Epithelial cell of prostate (primary cell): Measurements from ENCODE around the gene ANTXR2.
"Not testable (repeated sequence)": the region's sequence is repeated elsewhere in the genome, so short reads cannot be mapped to it uniquely, and the experiment has no call there.

Source experiments
- DNase-seq: peaks from one replicate; pipeline ENCODE4 v3.0.0-alpha.2; 2011; ENCODE audit warnings: low read depth, low spot score
- H3K27ac ChIP-seq: fragments of 450-650 bp; 2 replicates; pipeline ENCODE4 v1.5.1; 2017; ENCODE audit warnings: mild to moderate bottlenecking

Gene ANTXR2

DNA sequence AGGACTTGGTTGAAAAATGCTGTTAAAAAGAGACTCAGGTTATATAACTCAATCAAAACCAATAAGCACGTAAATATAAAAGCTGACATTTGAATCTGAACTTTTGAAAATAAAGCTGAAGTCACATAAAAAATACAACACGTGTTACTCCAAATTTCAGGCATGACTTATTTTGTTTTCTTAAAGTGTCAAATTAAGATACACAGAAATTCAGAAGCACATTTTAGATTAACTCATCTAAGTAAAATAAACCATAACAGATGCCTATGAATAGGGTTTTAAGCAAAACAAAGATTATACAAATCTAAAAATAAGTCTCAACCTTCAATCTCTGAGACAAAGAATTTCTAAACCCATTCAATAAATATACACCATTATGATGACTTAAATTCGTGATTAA, 124.8 kb downstream of the ANTXR2 start:
- no peak overlapping the region for H3K27ac ChIP-seq
- no peak for DNase-seq

DNA sequence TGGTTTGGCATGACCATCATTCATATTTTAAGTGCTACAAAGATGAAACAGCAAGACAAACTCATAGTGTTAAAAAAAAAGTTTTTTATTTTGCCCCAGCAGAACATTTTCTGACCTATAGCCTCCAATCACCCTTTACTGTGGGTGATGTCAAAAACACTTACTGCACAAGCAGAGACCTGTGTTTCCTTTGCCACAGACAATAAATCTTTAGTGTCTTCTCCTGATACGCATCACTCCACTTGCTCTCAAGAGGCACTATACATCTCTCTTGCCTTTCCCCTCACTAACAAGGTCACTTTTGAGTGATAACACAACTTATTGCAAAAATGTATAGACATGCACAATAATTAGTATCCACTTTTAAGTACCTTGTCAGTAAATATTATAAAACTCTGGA, 125.6 kb downstream of the ANTXR2 start:
- no peak for DNase-seq
- no peak overlapping the region for H3K27ac ChIP-seq

DNA sequence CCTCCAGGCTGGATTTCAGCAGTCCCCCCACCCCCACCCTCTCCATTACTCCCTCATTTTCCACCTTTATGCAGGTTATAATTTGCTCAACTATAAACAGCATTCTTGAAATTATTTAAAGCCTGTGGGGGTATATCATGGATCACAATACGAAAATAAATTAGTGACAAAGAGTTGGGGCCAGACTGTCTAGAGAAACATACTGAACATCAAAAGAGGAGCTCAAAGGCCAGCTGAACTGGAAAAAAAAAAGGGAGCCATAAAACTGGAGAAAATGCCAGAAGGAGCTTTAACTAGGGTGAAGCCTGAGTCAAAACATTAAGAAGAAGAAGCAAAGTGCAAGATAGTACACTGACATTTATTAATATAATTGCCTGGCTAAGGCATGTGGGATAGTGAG, 137.8 kb downstream of the ANTXR2 start:
- no peak for DNase-seq

DNA sequence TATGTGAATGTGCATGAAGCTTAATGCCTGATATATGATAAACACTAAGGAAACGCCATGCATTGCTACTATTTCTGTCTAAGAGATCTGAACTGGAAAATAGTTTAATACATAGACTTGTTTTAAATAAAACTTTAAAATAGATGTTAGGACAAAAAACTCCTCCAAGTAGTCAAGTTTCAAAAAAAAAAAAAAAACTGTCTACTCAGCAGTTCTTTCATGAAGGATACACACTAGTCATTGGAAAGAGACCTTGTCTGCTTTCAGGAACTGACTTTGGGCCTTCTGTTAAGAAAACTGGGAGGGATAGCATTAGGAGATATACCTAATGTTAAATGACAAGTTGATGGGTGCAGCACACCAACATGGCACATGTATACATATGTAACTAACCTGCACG, 138.4 kb downstream of the ANTXR2 start:
- no peak overlapping the region for H3K27ac ChIP-seq
- DNase-seq, result no peak

More for the DNA sequence above, 137.8 kb downstream of the ANTXR2 start:
- H3K27ac ChIP-seq, result no peak overlapping the region

DNA sequence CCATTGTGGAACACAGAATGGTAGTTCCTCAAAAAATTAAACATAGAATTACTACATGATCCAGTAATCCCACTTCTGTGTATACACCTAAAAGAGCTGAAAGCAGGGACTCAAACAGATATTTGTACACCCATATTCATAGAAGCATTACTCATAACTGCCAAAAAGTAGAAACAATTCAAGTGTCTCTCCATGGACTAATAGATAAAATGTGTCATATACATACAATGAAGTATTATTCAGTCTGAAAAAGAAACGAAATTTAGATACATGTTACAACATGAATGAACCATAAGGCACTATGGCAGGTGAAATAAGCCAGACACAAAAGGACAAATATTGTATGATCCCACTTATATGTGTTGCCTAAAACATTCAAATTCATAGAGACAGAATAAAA, 145.1 kb downstream of the ANTXR2 start:
- no peak for DNase-seq
- peak overlapping the region; percentile 7 for H3K27ac ChIP-seq

DNA sequence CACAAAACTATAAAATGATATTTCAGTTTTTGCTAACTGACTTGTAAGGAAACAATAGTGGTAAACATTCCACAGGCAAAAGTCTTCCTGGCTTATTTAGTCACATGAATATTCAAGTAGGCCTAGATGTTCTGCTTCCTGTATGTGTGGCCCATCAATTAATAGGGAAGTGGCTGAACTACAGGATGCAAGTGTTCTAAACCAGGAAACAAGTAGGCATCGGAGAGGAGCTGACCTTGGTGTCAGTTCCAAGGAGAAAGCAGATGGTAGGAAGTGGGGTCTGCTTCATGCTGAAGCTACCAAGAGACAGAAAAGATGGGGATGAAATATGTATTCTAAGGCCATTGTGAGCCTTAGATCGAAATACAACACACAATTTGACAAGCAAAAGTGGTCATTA, 149.7 kb downstream of the ANTXR2 start:
- no peak for DNase-seq
- H3K27ac ChIP-seq, result no peak overlapping the region

DNA sequence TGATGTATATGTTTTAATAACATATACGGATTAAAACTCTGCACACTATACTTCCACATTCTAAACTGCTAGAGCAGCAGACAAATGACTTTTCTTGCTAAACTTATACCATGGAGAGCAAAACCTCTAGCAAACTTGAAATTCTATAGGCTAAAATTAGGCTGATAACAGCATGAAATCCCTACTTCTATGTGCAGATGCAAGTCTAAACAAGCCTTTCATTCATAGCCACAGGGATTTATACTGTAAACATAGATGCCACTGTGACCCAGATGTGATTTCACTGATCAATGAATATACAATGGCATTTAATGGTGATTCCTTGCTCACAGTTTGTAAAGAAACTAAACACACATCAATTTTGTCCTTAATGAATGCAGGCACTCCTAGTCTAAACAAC, 151.0 kb downstream of the ANTXR2 start:
- H3K27ac ChIP-seq, result no peak overlapping the region
- DNase-seq, result no peak

DNA sequence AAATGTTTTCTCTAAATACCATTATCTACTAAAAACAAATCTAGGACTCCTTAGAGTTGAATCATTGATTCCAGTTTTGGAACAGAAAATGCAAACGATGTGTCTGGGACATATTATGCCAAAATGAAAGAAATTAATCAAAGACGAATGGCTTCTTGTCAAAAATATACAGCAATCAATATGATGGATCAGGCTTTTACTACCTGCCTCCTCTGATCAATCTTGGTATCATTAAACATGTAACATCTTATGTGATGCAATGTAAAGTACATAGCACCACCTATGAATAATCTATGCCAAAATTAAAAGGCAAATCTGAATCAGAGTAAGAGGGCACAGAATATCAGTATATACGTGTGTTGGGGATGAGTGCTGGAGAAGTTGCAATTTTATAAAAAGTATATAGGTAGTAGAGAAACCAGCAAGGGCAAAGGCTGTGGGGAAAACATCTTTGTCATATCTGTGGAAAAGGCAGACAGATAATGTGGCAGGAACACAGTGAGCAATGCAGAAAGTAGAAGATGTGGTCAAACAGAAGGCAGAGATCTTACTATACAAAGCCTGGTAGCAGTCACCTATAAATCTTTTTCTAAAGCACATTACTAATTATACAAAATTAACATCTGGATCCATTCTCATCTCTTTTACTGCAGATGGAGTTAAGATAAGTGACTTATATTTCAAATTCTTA, 152.7 kb downstream of the ANTXR2 start:
- H3K27ac ChIP-seq, result no peak overlapping the region
- DNase-seq, result no peak

DNA sequence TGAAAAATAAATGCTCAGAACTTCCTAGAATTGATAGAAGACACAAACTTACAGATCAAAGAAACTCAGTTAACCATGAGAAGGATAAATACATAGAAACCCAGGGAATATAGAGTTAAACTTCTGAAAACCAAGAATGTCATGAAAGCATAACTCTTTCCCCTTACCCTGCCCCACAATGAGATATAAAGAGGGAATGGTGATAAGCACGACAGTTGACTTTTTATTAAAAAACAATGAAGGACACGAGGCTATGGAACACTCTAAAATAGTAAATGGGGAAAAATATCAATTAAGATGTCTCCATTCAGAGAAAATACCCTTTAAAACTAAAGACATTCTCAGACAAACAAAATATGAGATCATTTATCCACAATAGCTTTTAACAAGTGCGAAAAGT, 154.7 kb downstream of the ANTXR2 start:
- DNase-seq, result no peak
- no peak overlapping the region for H3K27ac ChIP-seq

DNA sequence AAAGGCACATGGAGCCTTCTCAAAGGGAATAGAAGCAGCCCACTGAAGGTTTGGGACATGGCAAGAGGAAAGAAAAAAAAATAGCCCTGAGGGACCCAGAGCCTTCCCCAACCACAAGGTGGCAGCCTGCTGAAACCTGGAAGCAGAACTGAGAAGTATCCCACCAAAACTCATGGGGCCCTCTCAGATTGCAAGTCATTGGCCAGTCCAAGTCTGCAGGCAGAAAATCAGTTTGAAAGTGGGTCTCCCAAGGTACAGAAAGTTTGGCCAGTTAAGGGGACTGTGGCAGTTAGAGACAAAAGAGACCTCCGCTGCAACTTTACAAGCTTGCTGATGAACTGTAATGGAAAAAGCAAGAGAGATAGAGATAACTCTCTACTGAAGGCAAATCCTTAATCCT, 155.8 kb downstream of the ANTXR2 start:
- H3K27ac ChIP-seq, result no peak overlapping the region

DNA sequence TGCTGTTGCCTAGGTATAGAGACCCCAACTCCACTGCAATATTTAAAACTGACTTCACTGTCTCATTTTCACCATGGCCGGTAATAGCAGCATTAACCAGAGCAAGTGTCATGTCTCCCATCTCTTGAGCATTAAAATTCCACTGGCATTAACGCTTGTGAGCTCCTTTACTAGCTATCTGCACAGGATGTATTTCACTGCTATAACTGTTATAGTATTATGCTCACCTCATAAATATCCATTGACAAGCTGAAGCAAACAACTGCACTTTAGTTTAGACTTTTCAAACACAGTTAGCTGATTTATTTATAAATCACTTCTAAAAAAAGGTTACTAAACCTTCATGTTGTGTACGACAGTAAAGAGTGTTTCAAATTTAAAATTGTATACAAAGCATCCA, 157.8 kb downstream of the ANTXR2 start:
- no peak overlapping the region for H3K27ac ChIP-seq
- no peak for DNase-seq

More for the DNA sequence above, 155.8 kb downstream of the ANTXR2 start:
- DNase-seq, result no peak

DNA sequence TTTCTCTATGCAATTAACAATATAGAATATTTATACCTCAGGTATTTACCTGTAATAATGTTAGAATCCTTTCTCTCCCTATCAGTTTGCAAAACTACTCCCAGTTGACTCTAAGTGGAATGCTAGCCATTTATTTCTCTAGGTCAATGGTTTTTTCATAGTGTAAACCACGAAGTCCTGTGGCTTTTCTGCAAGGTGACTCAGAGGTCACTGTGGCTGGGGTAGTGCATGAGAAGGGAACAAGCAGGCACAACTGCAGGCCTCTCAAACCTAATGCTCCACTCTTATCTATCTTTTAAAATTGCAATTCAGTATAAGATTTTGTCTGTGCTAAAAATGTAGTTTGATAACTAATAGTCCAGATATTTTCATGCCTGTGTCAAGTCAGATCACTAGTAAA, 159.4 kb downstream of the ANTXR2 start:
- no peak overlapping the region for H3K27ac ChIP-seq
- DNase-seq, result no peak

DNA sequence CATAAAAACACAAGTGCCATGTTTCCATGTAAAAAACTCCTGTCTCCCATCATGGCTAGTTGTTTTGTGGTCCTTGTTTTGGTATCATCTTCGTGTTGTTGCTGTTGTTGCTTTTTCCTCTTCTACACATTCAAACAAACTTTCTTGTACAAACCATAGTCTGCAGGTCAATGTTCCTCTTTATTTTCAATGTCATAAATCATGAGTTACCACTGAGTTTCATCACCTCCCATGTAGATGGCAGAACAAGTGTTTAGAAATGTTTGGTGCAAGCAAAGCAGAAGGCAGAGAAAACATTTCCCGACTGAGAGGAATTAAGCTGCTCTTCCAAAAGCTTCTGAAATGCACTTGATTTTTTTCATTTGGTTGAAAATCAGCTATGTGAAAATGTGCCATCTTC, 166.0 kb downstream of the ANTXR2 start:
- no peak overlapping the region for H3K27ac ChIP-seq
- no peak for DNase-seq

DNA sequence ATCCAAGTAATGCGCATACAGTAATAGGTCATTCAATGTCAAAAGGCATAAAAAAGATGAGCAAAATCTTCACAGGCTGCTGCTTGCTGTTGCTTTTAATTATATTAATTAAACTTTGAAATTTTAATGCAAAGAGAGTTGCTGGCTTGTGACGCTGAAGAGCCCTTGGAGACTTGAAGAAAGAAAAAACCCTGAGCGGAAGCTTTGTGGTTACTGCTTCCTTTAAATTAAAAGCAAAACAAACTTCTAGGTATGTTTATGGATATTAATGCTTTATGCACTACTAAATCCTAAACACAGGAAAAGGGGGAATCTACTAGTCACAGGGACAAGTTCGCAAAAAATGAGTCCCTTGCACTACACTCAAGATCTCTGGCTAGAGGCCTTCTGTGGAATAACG, 166.7 kb downstream of the ANTXR2 start:
- no peak overlapping the region for H3K27ac ChIP-seq
- DNase-seq, result no peak

DNA sequence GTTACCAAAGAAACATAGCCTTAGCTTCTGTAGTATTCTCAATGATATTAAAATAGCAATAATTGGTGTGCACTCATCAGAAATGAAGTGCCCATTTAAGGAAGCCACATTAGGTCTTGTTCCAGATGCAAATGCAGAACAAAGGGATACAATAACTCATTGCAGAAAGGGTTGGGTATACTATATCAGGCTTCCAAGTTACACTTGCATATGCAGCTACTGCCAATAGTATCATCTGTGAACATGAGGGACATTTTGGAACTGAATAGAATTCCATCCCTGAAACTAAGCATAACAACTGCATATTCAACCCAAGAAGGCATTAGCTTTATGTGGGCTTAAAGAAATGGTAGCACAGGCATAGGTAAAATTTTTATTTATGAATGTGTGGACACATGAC, 167.8 kb downstream of the ANTXR2 start:
- DNase-seq, result no peak
- H3K27ac ChIP-seq, result no peak overlapping the region

DNA sequence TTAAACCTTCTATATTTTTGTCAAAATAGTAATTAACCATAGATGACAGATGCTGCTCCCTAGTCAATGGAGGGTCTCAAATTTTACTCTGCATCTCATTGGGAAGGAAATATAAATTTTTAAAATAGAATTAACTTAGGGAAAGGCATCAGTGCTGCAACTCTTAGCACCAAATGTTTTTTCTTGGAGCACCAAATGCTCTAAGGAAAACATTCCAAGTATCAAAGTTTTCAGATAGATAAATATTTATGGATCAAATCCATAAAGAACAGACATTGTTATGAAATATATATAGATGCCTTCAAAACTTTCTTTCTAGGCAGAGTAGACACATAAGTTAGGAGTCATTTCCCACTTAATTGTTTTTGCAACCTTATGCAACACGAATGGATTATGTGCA, 168.7 kb downstream of the ANTXR2 start:
- DNase-seq, result no peak
- H3K27ac ChIP-seq, result no peak overlapping the region

DNA sequence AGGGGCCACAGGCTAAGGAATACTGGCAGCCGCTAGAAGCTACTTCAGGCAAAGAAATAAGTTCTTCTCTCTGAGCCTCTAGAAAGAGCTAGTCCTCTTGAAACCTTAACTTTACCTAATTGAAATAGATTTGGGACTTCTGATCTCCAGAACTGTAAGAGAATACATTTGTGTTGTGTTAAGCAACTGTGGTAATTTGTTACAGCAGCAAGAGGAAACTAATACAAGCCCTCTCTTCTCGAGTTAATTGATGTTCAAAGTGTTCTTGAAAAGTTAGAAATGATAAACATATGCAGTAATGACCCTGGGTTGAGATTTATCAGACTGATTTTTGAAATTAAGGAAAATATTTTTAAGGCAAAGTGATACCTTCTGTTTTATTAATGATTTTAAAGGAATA, 172.8 kb downstream of the ANTXR2 start:
- no peak overlapping the region for H3K27ac ChIP-seq
- DNase-seq, result no peak

DNA sequence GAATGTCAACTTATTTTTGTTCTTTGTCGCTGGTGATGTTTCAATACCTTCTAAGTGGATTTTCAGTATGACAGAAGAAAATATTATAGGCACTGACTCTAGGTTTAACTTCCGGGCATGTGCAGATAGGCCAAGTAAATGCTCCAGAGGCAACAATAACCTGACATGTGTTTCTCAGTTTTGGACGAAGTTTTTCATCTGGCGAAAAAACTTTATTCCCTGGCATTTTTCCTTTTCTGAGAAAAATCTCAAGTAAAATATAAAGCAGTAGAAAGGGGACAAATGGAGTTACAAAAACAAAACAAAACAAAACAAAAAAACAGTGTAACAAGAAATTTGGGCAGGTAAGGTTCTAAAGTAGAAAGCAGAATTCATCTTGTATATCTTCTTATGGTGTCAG, 173.5 kb downstream of the ANTXR2 start:
- DNase-seq, result no peak
- H3K27ac ChIP-seq, result no peak overlapping the region

DNA sequence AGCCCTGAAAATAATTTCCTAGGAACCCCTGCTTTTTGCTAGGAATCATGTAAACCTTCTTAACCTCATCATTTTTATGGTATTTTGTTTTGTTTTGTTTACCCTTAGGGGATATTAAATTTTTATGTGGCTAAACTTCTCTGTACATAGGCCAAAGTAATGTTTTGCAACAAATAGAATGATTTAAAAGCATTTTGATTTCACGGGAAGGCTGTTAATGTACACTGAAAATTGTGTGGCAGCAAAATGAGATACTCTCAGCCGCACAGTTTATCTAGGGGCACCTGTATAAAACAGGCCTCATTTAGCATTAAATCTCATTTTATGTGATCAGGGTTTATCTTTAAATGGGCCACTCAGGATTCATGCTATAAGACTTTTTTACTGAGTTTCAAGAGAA, 175.0 kb downstream of the ANTXR2 start:
- no peak overlapping the region for H3K27ac ChIP-seq
- DNase-seq, result no peak

DNA sequence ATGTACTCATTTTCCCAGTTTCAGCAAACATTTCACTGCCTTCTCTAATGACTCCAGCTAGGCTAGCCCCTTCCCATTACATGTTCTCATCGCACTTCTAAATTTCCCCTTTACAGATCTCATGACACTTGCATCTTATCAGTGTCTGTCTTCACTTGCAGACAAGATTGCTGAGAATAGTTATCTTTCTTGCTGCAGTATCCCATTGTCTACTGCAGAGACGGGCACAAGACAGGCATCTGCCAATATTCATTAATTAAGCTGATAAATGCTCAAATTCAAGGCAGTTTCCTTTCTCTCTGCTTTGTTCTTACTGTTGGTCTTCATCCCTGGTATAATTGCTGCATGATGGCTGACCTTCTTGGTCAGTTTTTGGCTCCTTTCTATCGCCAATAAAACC, 175.9 kb downstream of the ANTXR2 start:
- no peak for DNase-seq
- no peak overlapping the region for H3K27ac ChIP-seq

DNA sequence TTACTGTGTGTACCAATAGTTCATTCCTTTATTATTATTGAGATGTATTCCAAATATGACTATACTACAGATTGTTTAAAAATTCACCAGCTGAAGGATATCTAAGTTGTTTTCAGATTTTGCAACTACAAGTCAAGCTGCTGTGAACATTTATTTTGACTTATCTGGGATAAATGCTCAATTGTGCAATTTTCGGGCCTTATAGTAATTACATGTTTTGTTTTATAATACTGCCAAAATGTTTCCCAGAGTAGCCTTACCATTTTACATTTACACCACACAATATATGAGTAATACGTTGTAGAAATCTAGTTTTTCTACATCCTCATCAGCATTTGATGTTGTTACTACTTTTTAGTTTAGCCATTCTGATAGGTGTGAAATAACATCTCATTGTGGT, 179.6 kb downstream of the ANTXR2 start:
- DNase-seq, result no peak
- no peak overlapping the region for H3K27ac ChIP-seq

DNA sequence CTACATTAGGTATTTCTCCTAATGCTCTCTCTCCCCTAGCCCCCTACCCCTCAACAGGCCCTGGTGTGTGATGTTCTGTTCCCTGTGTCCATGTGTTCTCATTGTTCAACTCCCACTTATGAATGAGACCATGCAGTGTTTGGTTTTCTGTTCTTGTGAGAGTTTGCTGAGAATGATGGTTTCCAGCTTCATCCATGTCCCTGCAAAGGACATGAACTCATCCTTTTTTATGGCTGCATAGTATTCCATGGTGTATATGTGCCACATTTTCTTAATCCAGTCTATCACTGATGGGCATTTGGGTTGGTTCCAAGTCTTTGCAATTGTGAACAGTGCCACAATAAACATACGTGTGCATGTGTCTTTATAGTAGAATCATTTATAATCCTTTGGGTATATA, 184.0 kb downstream of the ANTXR2 start:
- not testable (repeated sequence) for DNase-seq, H3K27ac ChIP-seq

DNA sequence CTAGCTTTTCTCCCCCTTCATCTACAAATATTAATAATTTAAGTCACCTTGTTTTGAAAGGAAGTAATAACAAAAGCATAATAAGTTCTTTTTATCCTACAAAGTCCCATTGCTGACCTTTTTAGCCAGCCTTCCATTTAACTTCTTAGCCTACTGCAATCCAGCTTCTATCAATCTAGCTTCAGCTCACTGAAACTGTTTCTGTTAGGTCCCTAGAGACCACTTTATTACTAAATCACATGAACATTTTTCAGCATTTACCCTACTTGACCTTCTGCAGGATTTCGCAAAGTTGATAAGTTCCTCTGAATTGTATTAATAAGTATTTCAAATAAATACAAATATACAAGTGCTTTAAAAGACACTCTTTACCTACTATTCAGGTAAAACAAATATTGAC, 186.5 kb downstream of the ANTXR2 start:
- DNase-seq, result no peak
- no peak overlapping the region for H3K27ac ChIP-seq
